CD4-positive, alpha-beta T cell treated with Interleukin-4 for 1 hour (primary cell): ENCODE measurements around the gene DDX21.

ENCODE experiments used
- DNase-seq, 2 donors: peaks; one replicate each; pipeline ENCODE4 v3.0.0-alpha.2; 2020 to 2022

The DDX21 gene

GRCh38 chr10:68988530-68989316 is 32.8 kb downstream of the DDX21 start, which contains the start of gene KIFBP:
KIFBP (plus strand) TSS chr10:68988803; CDS start chr10:68988833, 30 bp downstream.
- peak; percentile 89 for DNase-seq

DNA sequence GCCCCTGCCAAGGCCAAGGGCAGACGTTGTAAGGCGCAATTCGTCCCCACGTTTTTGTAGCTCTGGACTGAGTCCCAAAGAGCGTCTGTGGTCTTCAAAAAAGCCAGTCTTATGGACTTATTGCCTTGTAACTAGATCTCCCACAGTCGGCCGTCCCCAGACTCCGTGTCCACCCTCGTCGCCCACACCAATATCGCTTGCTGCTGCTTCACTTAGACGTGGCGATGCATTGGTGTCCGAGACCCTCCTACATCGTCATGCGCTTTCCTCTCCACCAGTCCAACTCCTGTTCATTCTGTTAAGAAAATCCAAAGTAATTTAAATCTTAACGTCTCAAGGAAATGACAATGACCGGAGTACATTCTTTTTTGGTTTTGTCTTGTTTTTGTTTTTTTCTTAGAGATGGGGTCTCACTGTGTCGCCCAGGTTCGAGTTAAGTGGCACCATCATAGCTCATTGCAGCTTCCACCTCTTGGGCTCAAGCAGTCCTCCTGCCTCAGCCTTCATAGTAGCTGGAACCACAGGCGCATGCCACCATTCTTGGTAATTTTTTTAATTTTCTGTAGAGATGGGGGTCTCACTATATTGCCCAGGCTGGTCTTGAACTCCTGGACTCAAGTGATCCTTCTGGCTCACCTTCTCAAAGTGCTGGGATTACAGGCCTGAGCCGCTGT is 33.5 kb downstream of the DDX21 start:
- no peak for DNase-seq

DNA sequence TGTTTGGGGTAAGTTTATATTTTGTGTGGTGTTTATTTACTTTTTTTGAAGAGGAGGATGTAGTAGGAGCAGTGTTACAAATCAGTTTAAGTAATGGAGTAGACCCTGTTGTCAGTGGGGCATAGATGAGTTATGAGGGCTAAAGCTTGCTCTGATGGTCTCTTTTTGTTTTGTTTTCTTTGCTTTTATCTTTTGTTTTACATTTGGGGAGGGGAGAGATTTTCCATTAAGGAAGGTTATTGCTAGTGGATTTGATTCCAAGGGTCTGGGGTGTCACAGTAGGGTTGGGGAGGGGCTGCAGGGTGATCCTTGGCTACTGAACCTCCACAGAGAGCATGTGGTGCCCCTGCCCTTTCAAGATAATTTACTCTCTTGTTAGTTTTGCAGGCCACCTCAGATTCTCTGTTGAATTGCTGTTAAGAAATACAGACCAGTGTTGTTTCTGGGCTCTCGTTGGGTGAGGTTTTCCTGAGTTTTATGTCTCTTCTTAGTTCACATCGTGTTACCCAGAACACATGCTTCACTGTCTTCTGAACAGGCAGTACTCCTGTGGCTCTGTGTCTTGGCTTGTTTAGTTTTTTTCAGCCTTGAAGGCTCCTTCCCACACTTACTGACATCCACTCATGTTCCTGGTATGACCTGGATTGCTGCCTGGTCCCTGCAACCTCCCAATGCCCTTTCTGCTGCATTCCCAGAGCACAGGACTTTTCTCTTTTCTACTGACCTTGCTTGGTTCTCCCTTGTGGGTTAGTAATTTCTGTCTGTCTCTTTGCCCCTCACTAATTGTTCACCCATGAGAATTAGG is 36.9 kb downstream of the DDX21 start:
- no peak for DNase-seq

- DNase-seq: no peak
Observed at GRCh38 chr10:68997211-68997610, 41.2 kb downstream of the DDX21 start.

DNA sequence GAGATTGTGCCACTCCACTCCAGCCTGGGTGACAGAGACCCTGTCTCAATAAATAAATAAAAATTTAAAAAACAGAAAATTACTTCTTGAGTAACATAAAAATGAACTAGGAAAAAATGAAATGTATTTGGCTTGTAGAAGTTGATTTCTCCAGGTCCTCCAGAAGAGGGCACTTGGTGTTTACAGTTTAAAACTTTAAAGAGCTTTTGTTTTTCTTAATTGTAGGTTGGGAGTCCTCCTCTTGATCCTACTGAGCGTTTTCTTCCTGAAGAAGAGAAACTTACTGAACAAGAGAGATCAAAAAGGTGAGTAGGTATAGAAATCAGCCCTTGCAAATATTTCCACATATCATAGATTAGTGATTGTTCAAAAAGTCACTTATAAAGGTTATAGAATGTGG is 48.9 kb downstream of the DDX21 start:
- DNase-seq: peak in 1 of 2 donors; percentile 73

GRCh38 chr10:69005704-69006485 is 49.9 kb downstream of the DDX21 start:
- no peak for DNase-seq

DNA sequence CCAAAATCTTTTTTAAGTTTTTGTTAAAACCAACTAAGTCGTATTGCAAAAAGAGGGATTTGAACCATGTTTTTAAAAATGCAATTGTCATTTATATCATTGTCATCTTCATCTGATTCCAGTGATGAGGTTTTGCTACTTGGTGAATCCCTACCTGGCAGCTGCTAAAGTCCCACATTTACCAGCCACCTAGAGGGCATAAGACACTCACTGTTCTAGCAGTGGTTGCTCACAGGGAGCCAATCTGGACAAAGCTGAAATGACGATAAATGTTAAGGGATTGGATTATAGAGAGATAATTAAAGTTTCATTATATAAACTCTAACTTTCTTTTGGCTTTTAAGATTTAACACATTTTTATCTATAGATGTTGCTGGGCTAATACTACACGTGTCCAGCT is 51.3 kb downstream of the DDX21 start:
- DNase-seq: no peak

GRCh38 chr10:69009360-69009759 is 53.4 kb downstream of the DDX21 start:
- no peak for DNase-seq

- DNase-seq: no peak
Observed at GRCh38 chr10:69010151-69010640, 54.2 kb downstream of the DDX21 start.

DNA sequence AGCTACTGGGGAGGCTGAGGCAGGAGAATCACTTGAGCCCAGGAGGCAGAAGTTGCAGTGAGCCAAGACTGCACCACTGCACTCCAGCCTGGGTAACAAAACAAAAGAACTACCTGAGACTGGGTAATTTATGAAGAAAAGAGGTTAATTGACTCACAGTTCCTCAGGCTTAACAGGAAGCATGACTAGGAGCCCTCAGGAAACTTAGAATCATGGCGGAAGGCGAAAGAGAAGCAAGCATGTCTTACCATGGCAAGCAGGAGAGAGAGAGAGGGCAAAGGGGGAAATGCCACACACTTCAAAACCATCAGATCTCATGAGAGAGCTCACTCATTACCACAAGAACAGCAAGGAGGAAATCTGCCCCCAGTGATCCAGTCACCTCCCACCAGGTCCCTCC is 56.8 kb downstream of the DDX21 start:
- peak in 1 of 2 donors; percentile 20 for DNase-seq

- DNase-seq: no peak
Observed at GRCh38 chr10:69014171-69014570, 58.2 kb downstream of the DDX21 start.

DNA sequence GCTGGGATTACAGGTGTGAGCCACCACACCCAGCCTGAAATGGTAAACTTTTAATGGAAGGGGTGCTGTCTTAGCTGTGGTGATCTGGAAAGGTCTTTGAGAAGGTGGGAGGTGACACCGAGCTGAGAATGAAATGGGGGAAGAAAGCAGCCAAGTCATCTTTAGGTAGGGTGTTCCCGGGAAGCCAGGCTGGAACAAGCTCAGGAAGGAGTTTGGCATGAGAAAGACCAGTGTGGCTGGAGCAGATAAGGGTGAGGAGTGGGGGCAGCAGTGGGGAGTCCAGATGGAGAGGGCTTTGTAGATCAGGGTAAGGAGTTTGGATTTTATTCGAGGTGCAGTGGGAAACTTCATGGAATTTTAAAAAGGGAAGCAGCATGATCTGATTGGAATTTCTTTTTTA is 62.6 kb downstream of the DDX21 start:
- DNase-seq: no peak

GRCh38 chr10:69022611-69023010 is 66.6 kb downstream of the DDX21 start:
- DNase-seq: no peak

- no peak for DNase-seq
Observed at GRCh38 chr10:69025370-69025896, 69.5 kb downstream of the DDX21 start.

DNA sequence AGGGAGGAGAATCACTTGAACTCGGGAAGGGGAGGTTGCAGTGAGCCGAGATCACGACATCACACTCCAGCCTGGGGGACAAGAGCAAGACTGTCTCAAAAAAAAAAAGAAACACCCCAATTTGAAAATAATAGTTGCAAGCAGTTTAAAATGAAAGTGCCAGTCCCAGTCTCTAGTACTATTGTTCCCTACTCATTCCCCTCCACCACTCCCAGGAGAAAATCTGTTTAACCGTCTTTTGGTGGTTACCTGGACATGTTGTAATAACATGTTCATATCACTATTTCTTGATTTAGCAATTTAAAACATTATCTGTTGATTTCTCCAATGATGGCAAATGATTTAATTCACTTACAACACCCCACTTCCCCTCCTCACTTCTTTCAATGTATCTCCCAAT is 77.3 kb downstream of the DDX21 start:
- no peak for DNase-seq
